ENCODE measurements around the gene MEIS1.

The MEIS1 gene

DNA sequence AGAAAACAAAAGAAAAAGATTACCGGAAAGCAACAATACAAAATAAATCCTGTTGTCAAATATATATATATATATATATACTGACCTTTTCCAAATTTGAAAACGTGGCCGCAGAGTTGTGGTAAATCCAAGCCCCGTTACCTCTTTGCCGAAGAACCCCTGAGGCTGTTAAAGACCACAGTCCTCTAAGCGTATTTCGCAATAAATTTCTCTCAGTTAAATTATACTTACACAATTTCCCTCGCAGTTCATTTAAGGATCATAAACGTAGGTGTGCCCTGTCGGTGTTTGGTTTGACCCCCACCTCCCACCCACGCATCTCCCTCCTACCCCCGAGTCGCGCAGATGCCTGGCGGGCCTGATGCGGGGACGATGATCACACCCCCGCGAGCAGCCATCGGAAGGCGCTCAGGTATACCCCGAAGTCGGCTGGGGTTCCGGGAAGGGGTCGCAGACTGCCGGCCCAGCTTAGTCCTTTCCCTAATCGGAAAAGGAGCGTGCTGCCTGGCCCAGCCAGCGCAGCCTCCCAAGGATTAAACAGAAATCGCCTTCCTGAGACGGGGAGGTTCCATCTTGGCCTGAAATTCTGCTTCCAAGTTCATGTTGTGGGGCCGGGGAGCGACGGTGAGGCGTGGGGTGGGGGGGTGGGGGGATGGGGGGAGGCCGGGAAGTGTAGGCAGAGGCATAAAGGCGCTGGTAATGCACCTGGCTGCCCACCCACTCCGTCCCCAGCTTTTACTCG lies 2.9 kb upstream of the MEIS1 start:
- no peak for DNase-seq (ENCODE audit: low read depth)

GRCh38 chr2:66432801-66433694 lies 1.9 kb upstream of the MEIS1 start:
- no peak for DNase-seq (ENCODE audit: low read depth)

DNA sequence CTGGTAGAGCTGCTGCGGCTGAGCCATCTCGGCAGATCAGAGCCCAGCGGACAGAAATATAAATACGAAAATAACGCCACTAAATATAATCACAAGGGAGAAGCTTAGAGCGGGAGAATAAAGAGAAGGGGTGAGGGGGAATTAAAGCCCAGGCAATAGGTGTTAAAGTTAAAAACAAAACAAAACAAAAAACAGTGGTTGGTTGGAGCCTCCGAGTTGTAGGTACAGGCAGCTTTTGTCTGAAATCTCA lies 1.3 kb upstream of the MEIS1 start:
- no peak for DNase-seq (ENCODE audit: low read depth)

- DNase-seq (ENCODE audit: low read depth): no peak
These were observed 813 bp upstream of the MEIS1 start for GRCh38 chr2:66433945-66434678.

GRCh38 chr2:66435549-66435875 lies 587 bp downstream of the MEIS1 start:
- no peak for DNase-seq (ENCODE audit: low read depth)

GRCh38 chr2:66435963-66436362 lies 1.0 kb downstream of the MEIS1 start:
- DNase-seq (ENCODE audit: low read depth): no peak

DNA sequence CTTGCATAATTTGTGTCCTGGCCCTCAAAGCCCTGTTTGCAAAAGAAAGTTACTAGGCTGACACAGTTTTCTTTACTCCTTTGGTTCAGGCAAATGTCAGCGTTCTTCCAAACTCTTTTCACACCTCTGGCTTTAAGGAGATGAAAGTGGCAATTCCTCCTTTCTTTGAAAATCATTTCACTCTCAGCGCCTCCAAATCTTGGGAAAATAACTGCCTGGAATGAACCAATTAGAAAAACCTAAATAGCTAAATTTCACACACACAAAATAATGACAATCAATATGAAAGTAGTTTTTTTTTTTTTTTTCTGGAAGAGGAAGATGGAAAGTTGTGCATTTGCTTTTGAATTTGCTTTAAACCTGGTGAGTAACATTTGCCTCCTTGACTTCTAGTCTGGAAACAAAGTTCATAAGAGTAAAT lies 1.7 kb downstream of the MEIS1 start:
- DNase-seq (ENCODE audit: low read depth): no peak

DNA sequence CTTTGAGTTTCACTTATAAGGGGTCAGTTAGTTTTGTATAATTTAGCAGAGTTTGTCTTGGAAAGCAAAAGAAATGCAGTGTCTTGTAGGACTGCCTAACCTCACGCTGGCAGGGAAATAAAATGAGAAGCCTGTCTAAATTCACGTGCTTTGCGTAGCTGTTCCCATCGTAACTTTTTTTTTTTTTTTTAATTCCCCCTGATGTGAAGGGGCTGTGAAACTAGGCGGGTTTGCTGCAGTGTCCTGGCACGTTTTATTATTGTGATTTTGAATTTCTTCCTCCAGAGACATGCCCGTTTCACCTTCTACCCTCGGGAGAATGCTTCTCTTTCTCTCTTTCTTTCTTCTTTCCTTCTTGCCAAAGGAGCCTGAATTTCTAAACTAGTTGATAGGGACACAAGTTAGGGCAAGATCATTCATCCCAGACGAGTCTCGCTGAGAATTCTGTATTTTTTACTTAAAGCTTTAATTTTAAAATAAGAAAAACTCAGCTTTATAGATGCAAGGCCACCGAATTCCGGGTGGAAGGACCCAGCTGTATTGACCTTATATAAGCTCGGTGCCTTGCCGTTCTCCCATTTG lies 2.3 kb downstream of the MEIS1 start:
- no peak for DNase-seq (ENCODE audit: low read depth)

GRCh38 chr2:66437691-66438497 lies 3.0 kb downstream of the MEIS1 start:
- no peak for DNase-seq (ENCODE audit: low read depth)

DNA sequence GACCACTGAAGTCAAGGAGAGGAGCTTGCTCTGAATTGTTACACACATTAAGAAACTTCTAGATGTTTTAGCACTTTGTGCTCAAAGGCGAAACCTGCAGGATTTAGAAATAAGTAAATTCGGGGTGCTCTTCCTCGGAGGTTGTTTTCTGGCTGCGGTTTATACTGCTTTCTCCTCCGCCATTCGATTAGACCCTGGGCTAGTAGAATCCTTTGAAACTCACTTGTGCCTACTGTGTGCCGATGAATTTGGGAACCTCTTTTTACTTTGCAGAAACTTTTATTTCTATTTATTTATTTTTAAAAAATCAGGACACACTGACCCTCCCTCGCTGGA lies 3.5 kb downstream of the MEIS1 start:
- DNase-seq (ENCODE audit: low read depth): no peak

DNA sequence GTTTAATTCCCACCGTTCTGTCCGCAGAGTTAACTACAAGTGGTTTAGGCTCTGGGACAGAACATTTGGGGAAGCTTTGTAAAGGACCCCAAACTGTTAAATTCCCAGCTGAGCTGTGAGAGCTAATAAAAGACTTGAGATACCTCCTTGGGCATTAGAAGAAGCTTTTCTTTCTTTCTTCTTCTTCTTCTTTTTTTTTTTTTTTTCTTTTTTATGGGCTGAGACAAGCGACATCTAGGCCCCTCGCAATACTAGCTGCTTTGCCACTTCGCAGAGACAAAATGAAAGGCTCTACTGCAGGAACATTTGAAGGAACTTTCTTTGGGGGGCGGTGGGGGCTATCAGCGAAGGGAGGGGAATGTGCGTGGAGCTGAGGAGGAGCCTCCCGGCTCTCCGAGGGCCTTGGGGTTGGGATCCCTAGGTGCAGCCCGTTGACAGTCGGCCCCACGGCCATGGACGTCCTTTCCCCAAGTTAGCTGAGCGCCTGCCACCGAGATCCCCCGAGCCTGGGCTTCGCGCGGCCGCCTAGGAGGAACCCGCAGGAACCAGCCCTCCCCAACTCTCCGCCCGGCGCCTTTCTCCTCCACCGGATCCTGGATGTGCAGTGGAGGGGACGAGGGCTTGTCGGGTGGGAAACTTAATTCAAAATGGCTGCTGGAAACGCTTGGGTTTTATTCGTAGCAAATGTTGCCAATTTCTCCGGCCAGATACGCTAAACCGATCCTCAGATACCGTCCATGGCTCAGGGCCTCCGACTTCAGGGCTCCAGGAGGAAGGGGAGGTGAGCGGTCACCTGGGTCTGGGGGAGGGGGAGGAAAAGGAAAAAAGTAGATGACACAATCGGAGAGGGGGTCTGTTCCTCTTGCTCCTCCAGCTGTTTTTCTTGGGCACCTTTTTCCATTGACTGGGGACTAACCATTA lies 4.2 kb downstream of the MEIS1 start:
- no peak for DNase-seq (ENCODE audit: low read depth)

- DNase-seq (ENCODE audit: low read depth): no peak
These were observed 5.1 kb downstream of the MEIS1 start for GRCh38 chr2:66439812-66440542.

DNA sequence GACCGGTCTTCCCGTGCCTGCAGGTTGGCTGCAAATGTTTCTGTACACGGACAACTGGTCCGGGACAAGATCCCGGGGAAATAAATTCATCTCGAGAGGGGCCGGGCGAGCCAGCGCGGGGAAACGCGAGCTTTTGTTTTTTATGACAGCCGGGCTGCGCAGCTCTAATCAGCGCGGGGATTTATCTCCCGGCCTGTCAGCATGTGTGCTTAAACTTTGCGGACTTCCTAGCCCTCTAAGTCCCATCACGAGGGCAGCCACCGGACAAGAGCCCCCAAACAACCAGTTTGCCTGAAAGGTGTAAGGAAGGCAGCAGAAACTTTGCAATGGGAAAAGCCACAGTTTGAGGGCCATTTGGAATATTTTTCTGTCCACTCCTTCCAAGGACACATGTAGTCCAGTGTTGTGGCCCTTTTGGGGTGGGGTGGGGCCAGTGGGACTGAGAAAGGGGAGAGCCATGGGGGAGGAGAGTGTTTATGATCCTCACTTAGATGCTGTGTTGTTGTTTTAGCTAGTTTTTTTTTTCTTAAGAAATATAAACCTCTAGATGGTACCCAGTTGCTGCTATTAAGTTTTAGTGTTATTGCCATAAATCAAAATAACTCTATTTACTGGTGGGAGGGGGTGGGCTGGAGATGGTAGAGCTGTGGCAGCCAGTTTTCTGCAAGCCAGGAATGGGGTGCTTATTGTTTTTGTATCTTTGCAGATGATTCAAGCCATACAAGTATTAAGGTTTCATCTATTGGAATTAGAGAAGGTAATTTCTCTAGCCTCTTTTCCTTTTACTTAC lies 6.0 kb downstream of the MEIS1 start:
- no peak for DNase-seq (ENCODE audit: low read depth)

DNA sequence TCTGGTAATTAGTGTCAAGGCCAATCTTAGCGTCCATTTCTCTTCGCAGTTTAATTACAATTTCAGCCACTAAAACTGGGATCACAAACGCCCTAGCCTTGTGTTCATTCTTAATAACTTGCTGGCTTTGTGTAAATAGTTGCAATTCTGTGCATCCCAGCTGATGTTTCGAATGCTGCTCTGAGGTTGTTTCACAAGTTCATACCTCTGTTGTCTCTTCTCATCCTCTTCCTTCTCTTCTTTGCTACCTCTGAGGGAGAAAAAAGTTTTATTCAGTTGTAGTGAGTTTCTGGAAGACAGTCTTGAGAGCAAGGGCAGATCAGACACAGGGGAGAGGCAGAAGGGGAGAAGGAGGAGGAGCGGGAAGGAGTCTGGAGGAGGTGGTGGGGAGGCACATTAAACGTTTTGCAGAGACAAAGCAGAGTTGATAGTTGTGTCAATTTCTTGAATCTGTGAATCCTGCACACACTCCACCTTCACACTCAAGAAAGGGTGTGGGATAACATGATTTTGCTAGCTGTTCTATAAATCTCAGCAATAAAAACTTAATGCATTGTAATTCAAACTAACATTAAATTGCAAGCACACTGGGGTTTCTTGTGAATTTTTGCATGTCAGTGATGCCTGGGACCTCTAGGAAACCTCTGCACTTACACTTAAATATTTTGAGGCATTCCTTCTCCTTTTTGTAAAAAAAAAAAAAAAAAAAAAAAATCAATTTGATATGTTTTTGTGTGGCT lies 6.8 kb downstream of the MEIS1 start:
- no peak for DNase-seq (ENCODE audit: low read depth)

- no peak for DNase-seq (ENCODE audit: low read depth)
These were observed 7.7 kb downstream of the MEIS1 start for GRCh38 chr2:66442516-66443185.

GRCh38 chr2:66443186-66443978 lies 8.5 kb downstream of the MEIS1 start:
- DNase-seq (ENCODE audit: low read depth): no peak
